KBM-7 (cell line): ENCODE measurements around the gene PHYHD1.

Source experiments
- DNase-seq: peaks from one replicate; pipeline ENCODE4 v3.0.0-alpha.2; 2015
- in situ Hi-C: fragments of 300-500 bp; cut with MboI; formaldehyde crosslinking; loops from 2 replicates; pipeline ENCODE4 v1.14.3; 2020; ENCODE audit warnings: low sequenced_read_pairs, low pct_unique_long_range_greater_than_20kb, mixed read lengths

PHYHD1 gene

GRCh38 chr9:128899566-128900322 is 21.0 kb upstream of the PHYHD1 start:
- peak; percentile 66 for DNase-seq

GRCh38 chr9:128901379-128901778 is 19.4 kb upstream of the PHYHD1 start:
- in situ Hi-C loops, result no loop called here
- no peak for DNase-seq

More at GRCh38 chr9:128899566-128900322, 21.0 kb upstream of the PHYHD1 start:
- in situ Hi-C loops, result no loop called here

GRCh38 chr9:128901822-128902221 is 19.0 kb upstream of the PHYHD1 start:
- DNase-seq, result no peak
- in situ Hi-C loops, result no loop called here

GRCh38 chr9:128902351-128903078 is 18.3 kb upstream of the PHYHD1 start:
- in situ Hi-C loops, result no loop called here
- peak; percentile 60 for DNase-seq

GRCh38 chr9:128903079-128903461 is 17.7 kb upstream of the PHYHD1 start:
- in situ Hi-C loops, result no loop called here
- DNase-seq, result no peak

GRCh38 chr9:128903871-128904620 is 16.7 kb upstream of the PHYHD1 start:
- in situ Hi-C loops, result no loop called here
- DNase-seq, result no peak

GRCh38 chr9:128905964-128906363 is 14.8 kb upstream of the PHYHD1 start:
- DNase-seq, result no peak
- in situ Hi-C loops, result no loop called here

GRCh38 chr9:128906741-128907140 is 14.0 kb upstream of the PHYHD1 start:
- in situ Hi-C loops, result no loop called here
- DNase-seq, result no peak

- DNase-seq, result no peak
These were observed 12.4 kb upstream of the PHYHD1 start for GRCh38 chr9:128908372-128908771.

GRCh38 chr9:128909859-128910258 is 10.9 kb upstream of the PHYHD1 start:
- in situ Hi-C loops, result no loop called here
- DNase-seq, result no peak

More at GRCh38 chr9:128908372-128908771, 12.4 kb upstream of the PHYHD1 start:
- in situ Hi-C loops, result no loop called here

GRCh38 chr9:128910906-128911305 is 9.9 kb upstream of the PHYHD1 start:
- in situ Hi-C loops, result no loop called here
- no peak for DNase-seq

GRCh38 chr9:128911529-128912035 is 9.2 kb upstream of the PHYHD1 start:
- in situ Hi-C loops, result no loop called here

GRCh38 chr9:128912270-128912853 is 8.4 kb upstream of the PHYHD1 start:
- no peak for DNase-seq
- in situ Hi-C loops, result no loop called here

More at GRCh38 chr9:128911529-128912035, 9.2 kb upstream of the PHYHD1 start:
- DNase-seq, result peak; percentile 37

- in situ Hi-C loops, result no loop called here
- DNase-seq, result no peak
These were observed 7.5 kb upstream of the PHYHD1 start for GRCh38 chr9:128913048-128913900.

GRCh38 chr9:128913995-128914772 is 6.6 kb upstream of the PHYHD1 start:
- no peak for DNase-seq
- in situ Hi-C loops, result no loop called here

GRCh38 chr9:128916204-128916603 is 4.6 kb upstream of the PHYHD1 start:
- DNase-seq, result no peak
- in situ Hi-C loops, result no loop called here

- in situ Hi-C loops, result no loop called here
- no peak for DNase-seq
These were observed 4.0 kb upstream of the PHYHD1 start for GRCh38 chr9:128916745-128917144.
